ENCODE results near the gene UBE2S. TPM values are rescaled to one million over a fixed set of nuclear protein-coding genes. Genes with fewer than 3 reads are reported as not detected.

The UBE2S gene
- total RNA-seq, 4 donors from 2014 or later: 3.2 to 141 (median 21.5) TPM

DNA sequence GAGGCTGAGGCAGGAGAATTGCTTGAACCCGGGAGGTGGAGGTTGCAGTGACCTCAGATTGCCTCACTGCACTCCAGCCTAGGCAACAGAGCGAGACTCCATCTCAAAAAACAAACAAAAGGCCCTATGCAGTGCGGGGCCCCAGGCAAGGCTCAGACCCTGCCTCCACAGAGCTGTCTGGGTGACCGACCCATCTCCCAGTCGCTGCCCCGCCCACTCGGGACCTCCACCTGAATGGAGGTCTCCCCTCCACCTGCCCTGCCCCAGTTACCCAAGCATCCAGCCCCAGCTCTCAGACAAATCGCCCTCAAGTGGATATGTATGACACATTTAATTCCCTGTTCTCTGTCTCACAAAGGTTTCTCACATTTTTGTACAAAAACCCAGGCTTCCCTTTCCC lies 42.3 kb downstream of the UBE2S start:
- no peak for TF ChIP-seq POLR2A (IDR thresholded peaks at IDR 0.05)
- TF ChIP-seq, protein P1, sequence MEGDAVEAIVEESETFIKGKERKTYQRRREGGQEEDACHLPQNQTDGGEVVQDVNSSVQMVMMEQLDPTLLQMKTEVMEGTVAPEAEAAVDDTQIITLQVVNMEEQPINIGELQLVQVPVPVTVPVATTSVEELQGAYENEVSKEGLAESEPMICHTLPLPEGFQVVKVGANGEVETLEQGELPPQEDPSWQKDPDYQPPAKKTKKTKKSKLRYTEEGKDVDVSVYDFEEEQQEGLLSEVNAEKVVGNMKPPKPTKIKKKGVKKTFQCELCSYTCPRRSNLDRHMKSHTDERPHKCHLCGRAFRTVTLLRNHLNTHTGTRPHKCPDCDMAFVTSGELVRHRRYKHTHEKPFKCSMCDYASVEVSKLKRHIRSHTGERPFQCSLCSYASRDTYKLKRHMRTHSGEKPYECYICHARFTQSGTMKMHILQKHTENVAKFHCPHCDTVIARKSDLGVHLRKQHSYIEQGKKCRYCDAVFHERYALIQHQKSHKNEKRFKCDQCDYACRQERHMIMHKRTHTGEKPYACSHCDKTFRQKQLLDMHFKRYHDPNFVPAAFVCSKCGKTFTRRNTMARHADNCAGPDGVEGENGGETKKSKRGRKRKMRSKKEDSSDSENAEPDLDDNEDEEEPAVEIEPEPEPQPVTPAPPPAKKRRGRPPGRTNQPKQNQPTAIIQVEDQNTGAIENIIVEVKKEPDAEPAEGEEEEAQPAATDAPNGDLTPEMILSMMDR (IDR thresholded peaks at IDR 0.05): no peak
- H3K4me1 ChIP-seq: peaks cover 0 to 13% of the 10 kb centered on the region in 2 donors
- H3K9me3 ChIP-seq: no peaks in the 10 kb centered on the region
- DNase-seq: no peak
- no peak overlapping the region for H3K27ac ChIP-seq
- no peak overlapping the region for H3K4me3 ChIP-seq
- intact Hi-C loops (cut with DNase I; ENCODE audit: low total_unique reads): no loop called here
- peaks cover 14 to 15% of the 10 kb centered on the region in 2 donors for H3K27me3 ChIP-seq
- no peaks in the 10 kb centered on the region for H3K36me3 ChIP-seq

DNA sequence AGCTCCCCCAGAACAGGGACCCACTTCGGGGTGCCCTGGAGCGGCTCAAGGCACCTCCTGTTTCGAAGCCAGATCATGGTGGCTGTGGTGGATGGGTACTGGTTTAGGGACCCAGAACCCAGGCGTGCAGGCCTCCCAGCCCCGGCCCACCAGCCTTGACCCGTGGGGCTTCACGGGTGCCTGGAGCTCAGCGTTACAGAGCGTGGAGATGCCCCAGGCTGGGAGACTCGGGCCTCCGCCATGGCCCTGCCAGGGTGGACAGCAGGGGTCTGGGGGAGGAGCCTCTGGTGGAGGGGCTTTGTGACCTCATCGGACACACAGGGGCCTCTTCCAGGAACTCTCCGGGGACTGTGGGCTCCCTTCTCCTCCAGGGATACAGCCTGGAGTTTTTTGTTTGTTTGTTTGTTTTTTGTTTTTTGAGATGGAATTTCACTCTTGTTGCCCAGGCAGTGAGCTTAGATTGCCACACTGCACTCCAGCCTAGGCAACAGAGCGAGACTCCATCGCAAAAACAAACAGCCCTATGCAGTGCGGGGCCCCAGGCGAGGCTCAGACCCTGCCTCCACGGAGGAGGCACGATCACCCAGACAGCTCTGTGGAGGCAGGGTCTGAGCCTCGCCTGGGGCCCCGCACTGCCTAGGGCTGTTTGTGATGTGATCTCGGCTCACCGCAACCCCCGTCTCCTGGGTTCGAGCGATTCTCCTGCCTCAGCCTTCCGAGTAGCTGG lies 44.4 kb downstream of the UBE2S start, which contains the start of gene GARIN5B:
GARIN5B (minus strand) TSS at position 271 of the 727 bp plus-strand sequence; CDS start at position 77, 194 bp downstream.
- Histone ChIP-seq H3K9me3 (no peaks in the 10 kb centered on the region), H3K27me3 (peaks cover 0 to 2% of the 10 kb centered on the region in 2 donors), H3K36me3 (no peaks in the 10 kb centered on the region), H3K4me1 (no peaks in the 10 kb centered on the region), H3K27ac (no peak within 1 kb of the TSS), H3K4me3 (no peak within 1 kb of the TSS)
- intact Hi-C loops (cut with DNase I; ENCODE audit: low total_unique reads): no loop called here
- DNase-seq: no peak
- TF ChIP-seq, protein P1 (IDR thresholded peaks at IDR 0.05): no peak
- no peak for TF ChIP-seq POLR2A (IDR thresholded peaks at IDR 0.05)

DNA sequence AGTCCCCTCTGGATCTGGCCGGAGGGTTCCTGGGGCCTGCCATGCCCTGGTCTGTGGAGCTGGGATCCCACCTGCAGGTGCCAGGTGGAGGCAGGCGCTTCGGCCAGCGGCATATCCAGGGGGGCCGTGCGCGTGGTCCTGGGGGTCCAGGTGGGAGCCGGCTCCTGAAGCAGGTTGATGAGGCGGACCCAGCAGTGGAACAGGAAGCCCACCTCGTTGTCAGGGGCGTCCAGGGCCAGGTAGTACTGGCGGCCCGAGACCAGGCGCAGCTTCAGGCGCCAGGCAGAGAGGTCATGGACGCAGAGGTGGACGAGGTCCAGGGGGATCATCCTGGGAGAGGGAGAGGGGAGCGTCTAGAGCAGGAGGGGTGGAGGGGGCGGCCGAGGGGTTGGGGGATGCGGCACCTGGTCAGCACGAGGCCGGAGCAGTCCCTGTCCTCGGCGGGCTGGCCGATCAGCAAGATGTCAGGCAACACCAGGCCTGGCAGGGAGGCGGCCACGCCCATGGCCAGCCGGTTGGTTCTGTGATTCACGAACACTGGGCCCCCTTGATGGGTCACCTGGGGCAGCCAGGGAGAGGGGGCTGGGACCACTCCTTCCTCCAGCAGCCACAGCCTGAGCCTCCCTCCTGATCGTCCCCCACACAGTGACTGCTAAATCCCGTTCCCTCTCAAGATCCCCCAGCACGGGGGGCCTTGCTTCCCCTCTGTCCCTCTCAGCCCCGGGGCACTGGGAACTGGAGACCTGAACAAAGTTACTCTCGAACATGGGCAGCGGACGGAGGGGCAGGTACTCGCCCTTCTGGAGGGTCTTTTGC lies 45.2 kb downstream of the UBE2S start:
- intact Hi-C loops (cut with DNase I; ENCODE audit: low total_unique reads): no loop called here
- TF ChIP-seq, protein P1 (IDR thresholded peaks at IDR 0.05): no peak
- TF ChIP-seq POLR2A (IDR thresholded peaks at IDR 0.05): no peak
- Histone ChIP-seq H3K27me3 (no peaks in the 10 kb centered on the region), H3K36me3 (no peaks in the 10 kb centered on the region), H3K4me1 (no peaks in the 10 kb centered on the region), H3K27ac (no peak overlapping the region), H3K4me3 (no peak overlapping the region), H3K9me3 (no peaks in the 10 kb centered on the region)
- no peak for DNase-seq

DNA sequence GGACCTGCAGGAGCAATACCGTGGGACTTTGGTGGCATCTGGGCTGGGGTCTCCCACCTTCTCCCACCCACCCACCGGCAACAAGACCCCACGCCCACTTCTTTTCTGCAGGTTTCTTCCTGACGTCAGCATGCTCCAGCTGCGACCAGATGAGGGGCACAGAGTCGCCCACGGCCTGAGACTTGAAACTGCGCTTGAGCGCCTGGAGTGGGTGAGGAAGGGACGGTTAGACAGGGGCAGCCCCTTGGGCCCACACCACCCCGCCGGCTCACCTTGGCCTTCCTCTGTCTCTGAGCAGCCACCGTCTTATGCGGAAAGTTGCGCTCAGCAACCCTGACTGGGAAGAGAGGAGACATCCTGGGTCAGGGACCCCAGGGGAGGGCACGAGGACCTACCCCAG lies 46.7 kb downstream of the UBE2S start:
- Histone ChIP-seq H3K27ac (no peak overlapping the region), H3K27me3 (no peaks in the 10 kb centered on the region), H3K4me1 (no peaks in the 10 kb centered on the region), H3K4me3 (no peak overlapping the region), H3K9me3 (no peaks in the 10 kb centered on the region), H3K36me3 (no peaks in the 10 kb centered on the region)
- intact Hi-C loops (cut with DNase I; ENCODE audit: low total_unique reads): no loop called here
- no peak for DNase-seq
- no peak for TF ChIP-seq POLR2A (IDR thresholded peaks at IDR 0.05)
- TF ChIP-seq, protein P1 (IDR thresholded peaks at IDR 0.05): no peak
